Glutamatergic neuron (in vitro differentiated cells): ENCODE measurements around the gene COL15A1. TPM values are rescaled to one million over a fixed set of nuclear protein-coding genes. Genes with fewer than 3 reads are reported as not detected.

Source experiments
- DNase-seq: peaks from one replicate; pipeline ENCODE4 v3.0.0; 2022
- H3K27ac Mint-ChIP-seq: one replicate; pipeline ENCODE4 v1.8.0; 2020; ENCODE audit warnings: mild to moderate bottlenecking, mixed read lengths, inconsistent platforms; ENCODE audit not compliant: unreplicated experiment
- H3K27me3 Mint-ChIP-seq: one replicate; pipeline ENCODE4 v1.8.0; 2020; ENCODE audit warnings: mild to moderate bottlenecking, moderate library complexity, mixed read lengths, inconsistent platforms; ENCODE audit not compliant: unreplicated experiment
- H3K36me3 Mint-ChIP-seq: one replicate; pipeline ENCODE4 v1.8.0; 2020; ENCODE audit warnings: mild to moderate bottlenecking, mixed read lengths, inconsistent platforms; ENCODE audit not compliant: unreplicated experiment
- H3K4me1 Mint-ChIP-seq: one replicate; pipeline ENCODE4 v1.8.0; 2020; ENCODE audit warnings: mild to moderate bottlenecking, low read depth, mixed read lengths, inconsistent platforms; ENCODE audit not compliant: unreplicated experiment
- H3K4me3 Mint-ChIP-seq: one replicate; pipeline ENCODE4 v1.8.0; 2020; ENCODE audit warnings: mild to moderate bottlenecking, mixed read lengths, inconsistent platforms; ENCODE audit not compliant: unreplicated experiment
- H3K9me3 Mint-ChIP-seq: one replicate; pipeline ENCODE4 v1.8.0; 2020; ENCODE audit warnings: mild to moderate bottlenecking, moderate library complexity, mixed read lengths, inconsistent platforms; ENCODE audit not compliant: unreplicated experiment
- total RNA-seq: library from RNA; stranded (reverse); fragmentation: NEBNext Ultra II Directional; extraction: Animal tissue kit (Norgen Biotek cat#: 25700); gene quantifications from one replicate; pipeline ENCODE4 v1.2.1, GENCODE V29; 2021; ENCODE audit not compliant: unreplicated experiment
- TF ChIP-seq, protein P1 (sequence below): fragments of 200-600 bp; sonication (generic); IDR thresholded peaks from one replicate; pipeline ENCODE4 v1.5.0; 2021; ENCODE audit not compliant: partially characterized antibody, unreplicated experiment

COL15A1 gene
- total RNA-seq, 1 donor from 2014 or later: not detected

- Mint-ChIP-seq H3K27ac (no peak overlapping the region), H3K27me3 (peaks cover 3% of the 10 kb centered on the region), H3K9me3 (no peaks in the 10 kb centered on the region), H3K4me3 (no peak overlapping the region), H3K36me3 (no peaks in the 10 kb centered on the region), H3K4me1 (peaks cover 3% of the 10 kb centered on the region)
- no peak for DNase-seq
- TF ChIP-seq, protein P1, sequence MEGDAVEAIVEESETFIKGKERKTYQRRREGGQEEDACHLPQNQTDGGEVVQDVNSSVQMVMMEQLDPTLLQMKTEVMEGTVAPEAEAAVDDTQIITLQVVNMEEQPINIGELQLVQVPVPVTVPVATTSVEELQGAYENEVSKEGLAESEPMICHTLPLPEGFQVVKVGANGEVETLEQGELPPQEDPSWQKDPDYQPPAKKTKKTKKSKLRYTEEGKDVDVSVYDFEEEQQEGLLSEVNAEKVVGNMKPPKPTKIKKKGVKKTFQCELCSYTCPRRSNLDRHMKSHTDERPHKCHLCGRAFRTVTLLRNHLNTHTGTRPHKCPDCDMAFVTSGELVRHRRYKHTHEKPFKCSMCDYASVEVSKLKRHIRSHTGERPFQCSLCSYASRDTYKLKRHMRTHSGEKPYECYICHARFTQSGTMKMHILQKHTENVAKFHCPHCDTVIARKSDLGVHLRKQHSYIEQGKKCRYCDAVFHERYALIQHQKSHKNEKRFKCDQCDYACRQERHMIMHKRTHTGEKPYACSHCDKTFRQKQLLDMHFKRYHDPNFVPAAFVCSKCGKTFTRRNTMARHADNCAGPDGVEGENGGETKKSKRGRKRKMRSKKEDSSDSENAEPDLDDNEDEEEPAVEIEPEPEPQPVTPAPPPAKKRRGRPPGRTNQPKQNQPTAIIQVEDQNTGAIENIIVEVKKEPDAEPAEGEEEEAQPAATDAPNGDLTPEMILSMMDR: no peak
These were observed 11.9 kb upstream of the COL15A1 start for GRCh38 chr9:98931600-98932389.

DNA sequence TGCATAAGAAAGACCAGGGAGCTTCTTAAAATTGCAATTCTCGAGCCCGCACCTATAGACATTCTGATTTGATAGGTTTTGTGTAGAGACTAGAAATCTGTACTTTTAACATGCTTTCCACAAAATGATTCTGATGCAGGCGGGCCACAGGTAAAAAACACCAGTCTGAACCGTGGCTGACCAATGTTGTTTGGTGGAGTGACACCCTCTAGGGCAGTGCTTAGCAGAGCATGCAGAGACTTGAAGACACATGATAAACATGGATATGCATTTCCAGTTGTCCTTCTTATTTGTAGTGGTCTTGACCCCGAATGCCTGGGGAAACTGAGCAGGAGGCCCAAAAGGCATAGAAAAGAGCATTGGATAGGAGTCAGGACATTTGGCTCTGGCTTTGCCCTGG, 10.5 kb upstream of the COL15A1 start:
- Mint-ChIP-seq H3K4me1 (peaks cover 3% of the 10 kb centered on the region), H3K4me3 (no peak overlapping the region), H3K27ac (no peak overlapping the region), H3K9me3 (no peaks in the 10 kb centered on the region), H3K36me3 (no peaks in the 10 kb centered on the region), H3K27me3 (peaks cover 3% of the 10 kb centered on the region)
- TF ChIP-seq, protein P1: no peak
- DNase-seq: no peak

GRCh38 chr9:98933890-98934289, 9.8 kb upstream of the COL15A1 start:
- Mint-ChIP-seq H3K27ac (no peak overlapping the region), H3K4me3 (no peak overlapping the region), H3K36me3 (peaks cover 5% of the 10 kb centered on the region), H3K9me3 (peaks cover 3% of the 10 kb centered on the region), H3K27me3 (peaks cover 3% of the 10 kb centered on the region), H3K4me1 (peaks cover 3% of the 10 kb centered on the region)
- TF ChIP-seq, protein P1: no peak
- DNase-seq: no peak

GRCh38 chr9:98935071-98935505, 8.6 kb upstream of the COL15A1 start:
- no peak for DNase-seq
- Mint-ChIP-seq H3K27me3 (no peaks in the 10 kb centered on the region), H3K36me3 (peaks cover 5% of the 10 kb centered on the region), H3K27ac (no peak overlapping the region), H3K9me3 (peaks cover 3% of the 10 kb centered on the region), H3K4me3 (no peak overlapping the region), H3K4me1 (peaks cover 3% of the 10 kb centered on the region)
- TF ChIP-seq, protein P1: no peak

GRCh38 chr9:98940276-98940675, 3.4 kb upstream of the COL15A1 start:
- Mint-ChIP-seq H3K36me3 (peaks cover 5% of the 10 kb centered on the region), H3K9me3 (peaks cover 5% of the 10 kb centered on the region), H3K27ac (no peak overlapping the region), H3K4me1 (no peaks in the 10 kb centered on the region), H3K27me3 (peaks cover 7% of the 10 kb centered on the region), H3K4me3 (no peak overlapping the region)
- DNase-seq: no peak
- TF ChIP-seq, protein P1: no peak
